HG03095 (cell line): Measurements from ENCODE around the gene SPAG17.

Experiments used
- ATAC-seq: cut with Tn5 transposase; IDR thresholded peaks from one replicate; pipeline ENCODE4 v1.9.1; 2021; ENCODE audit warnings: moderate library complexity; ENCODE audit not compliant: unreplicated experiment

Gene SPAG17

GRCh38 chr1:118122234-118123004 lies 62.6 kb downstream of the SPAG17 start:
- ATAC-seq, result no peak

- no peak for ATAC-seq
Observed at GRCh38 chr1:118118873-118119463, 66.1 kb downstream of the SPAG17 start.

- no peak for ATAC-seq
Observed at GRCh38 chr1:118118469-118118868, 66.6 kb downstream of the SPAG17 start.

DNA sequence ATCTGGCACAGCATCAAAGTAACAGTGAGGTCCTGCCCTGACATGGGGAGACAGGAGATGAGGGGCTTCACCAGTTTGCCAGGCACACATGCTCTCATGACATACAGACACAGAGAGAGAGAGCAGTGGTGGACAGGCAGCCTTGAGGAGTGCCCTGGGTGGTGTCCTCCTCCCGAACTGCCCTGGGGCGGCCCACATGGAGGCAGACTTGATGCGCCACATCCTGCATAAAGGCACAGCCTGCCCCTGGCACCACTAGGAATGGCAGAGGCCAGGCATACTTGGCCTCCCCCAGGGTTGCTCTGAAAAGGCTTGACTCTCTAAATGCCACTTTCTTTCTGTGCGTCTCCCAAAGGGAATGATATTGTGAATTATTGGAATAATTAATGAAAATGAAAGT lies 67.5 kb downstream of the SPAG17 start:
- ATAC-seq, result no peak

DNA sequence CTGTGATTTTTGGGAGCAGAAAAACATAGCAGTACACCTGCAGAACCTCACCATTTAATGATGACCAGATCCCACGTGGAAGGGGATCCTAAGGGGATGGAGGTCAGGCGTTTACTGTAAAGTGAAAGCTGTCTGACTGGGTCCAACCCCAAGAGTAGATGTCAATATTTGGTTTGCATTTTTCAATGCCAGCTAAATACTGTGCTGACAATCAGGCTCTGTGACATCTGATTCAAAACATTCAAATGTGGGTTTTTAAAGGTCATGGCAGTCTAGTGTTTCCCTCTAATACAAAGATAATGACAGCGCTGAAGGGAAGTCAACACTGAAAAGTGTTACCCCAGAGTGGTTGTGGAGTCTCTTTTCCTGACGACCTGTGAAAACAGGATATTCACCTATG lies 68.1 kb downstream of the SPAG17 start:
- ATAC-seq, result no peak

GRCh38 chr1:118116401-118116800 lies 68.6 kb downstream of the SPAG17 start:
- no peak for ATAC-seq

GRCh38 chr1:118115567-118116295 lies 69.3 kb downstream of the SPAG17 start:
- no peak for ATAC-seq

- ATAC-seq, result no peak
Observed at GRCh38 chr1:118113261-118113660, 71.8 kb downstream of the SPAG17 start.

DNA sequence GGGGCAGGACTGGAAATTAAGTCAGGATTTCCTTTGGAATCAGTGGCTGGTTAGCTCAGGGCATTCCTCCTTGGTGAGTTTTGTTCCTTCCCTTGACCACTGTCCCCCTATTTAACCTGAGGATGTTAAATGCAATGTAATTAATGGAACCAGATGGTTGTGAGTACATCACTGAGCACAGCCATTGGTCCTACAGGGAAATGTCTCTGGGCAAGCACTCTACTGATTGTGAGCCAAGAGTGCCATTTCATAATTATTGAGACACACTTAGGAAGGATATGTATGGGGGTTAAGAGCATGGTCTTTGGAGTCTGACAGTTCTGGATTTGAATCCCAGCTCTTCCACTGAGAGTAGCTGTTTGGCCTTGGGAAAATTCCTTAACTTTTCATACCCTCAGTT lies 74.4 kb downstream of the SPAG17 start:
- no peak for ATAC-seq

DNA sequence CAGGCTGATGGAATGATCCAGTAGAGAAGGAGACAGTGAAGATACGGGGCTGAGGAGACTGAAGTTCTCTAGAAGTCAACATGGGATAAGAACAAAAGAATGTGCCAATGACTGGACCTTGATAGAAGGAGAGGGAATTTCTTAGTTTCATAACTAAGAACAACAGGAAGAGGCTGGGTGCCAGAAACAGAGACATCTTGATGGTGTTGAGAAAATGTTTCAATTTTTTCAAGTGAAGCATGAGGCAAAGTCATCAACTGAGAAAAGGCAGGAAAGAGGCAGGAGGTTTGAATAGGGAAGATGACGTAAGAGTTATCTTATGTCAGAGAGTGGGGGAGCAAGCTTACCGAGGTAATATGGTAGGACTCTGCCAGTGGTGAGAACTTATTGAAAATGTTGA lies 80.1 kb downstream of the SPAG17 start:
- ATAC-seq, result no peak

- no peak for ATAC-seq
Observed at GRCh38 chr1:118102445-118102844, 82.6 kb downstream of the SPAG17 start.

DNA sequence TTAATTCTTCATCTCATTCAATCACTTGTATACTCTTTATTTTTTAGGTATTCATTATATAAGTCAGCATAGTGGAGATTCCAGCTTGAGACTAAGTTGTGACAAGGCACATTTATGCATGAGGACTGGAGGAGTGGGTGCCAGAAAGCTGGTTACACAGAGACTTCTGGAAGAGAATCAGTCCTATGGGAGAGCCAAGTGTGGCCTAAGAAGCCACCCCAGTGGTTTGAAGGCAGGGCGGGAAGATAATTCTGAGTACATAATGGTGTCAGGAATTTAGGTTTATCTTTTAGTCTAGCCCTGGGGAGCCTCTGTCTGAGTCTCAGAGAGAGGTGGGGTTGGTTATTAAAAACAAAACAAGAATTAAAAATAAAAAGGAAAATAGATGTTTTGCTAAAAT lies 83.0 kb downstream of the SPAG17 start:
- no peak for ATAC-seq

DNA sequence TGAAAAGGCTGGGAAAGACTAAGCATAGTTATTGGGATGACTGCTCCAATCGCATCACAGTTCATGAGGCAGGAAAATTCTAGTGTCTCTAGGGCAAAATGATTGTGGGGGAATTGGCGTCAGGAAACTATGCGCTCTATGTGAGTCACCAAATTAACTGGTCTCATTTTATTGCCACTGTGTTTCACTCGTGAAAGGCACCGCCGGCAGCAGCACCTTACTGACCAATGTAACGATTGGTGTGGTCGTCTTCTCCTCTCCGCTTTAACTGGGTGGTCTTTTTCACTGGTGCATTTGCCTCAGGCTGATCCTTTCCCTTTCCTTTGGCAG lies 83.5 kb downstream of the SPAG17 start:
- ATAC-seq, result no peak

DNA sequence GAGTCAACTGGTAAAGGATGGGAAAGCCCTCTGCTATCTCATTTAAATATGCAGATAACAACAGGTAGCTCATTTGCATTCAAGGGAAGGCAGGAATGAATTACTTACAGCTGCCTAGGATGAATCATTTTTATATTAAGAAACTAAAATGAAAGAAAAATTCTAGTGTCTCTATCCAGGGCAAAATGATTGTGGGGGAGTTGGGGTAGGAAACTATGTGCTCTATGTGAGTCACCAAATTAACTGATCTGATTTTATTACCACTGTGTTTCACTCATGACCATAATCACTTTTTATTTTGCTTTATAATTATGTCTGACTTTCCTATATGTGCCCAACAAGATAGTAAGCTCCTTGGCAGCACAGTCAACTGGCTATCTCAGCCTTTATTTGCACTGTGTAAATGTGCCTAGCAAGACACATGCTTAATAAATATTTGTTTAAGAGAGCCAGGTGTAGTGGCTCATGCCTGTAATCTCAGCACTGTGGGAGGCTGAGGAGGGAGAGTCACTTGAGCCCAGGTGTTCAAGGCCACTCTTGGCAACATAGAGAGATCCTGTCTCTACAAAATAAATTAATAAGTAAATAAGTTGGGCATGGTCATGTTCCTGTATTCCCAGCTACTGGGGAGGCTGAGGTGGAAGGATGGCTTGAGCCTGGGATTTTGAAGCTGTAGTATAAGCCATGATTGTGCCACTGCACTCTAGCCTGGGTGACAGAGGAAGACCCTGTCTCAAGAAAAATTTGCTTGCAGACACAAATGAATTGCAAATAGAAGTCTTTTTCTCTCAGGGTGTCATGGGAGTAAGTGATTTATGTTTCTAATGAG lies 84.1 kb downstream of the SPAG17 start:
- ATAC-seq, result no peak

DNA sequence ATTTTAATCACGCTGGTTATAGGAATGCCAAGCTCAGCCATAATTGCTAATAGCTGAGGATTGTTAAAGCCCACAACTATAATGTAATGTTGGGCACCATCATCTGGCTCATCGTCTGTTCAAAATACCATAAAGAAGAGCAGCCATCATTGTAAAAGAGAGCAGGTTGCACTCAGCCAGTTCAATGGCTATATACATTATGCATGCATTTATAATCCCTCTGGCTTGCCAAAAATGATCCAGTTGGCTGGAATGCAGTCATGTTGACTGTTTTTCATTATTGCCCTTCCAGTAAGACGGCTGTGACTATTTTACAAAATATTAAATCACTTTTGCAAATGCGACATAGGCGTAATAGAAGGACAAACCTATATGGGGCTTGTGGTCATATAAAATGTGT lies 85.3 kb downstream of the SPAG17 start:
- no peak for ATAC-seq

DNA sequence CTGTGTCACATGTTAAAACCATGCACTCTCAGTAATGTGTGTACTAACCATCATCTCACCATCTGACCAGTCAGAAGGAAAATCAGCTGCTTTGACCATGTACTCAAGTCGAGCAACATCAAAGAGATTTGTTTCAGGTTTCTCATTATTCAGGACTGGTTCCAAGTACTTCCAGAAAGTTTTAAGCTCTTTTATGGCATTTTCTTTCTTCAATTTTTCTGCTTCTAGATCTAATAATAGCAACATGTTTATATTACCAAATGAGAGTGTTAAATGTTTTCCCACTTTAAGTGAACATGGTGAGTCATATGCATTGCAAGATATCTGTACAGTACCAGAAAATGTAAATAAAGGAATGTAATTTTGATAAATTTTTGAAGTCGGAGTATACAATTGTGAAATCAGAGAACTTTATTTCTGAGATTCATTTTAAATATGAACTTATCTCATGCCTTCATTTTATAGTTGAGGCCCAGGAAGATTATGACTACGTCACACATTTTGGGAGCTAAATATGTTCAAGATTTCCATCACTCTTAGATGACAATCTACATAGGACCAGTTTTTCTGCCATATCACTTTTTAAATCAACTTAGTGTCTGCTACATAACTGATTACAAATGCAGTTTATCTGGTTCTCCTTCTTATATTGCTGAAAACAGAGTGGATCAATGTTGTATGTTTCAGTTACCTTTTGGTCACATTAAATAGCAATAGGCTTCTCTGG lies 87.2 kb downstream of the SPAG17 start:
- no peak for ATAC-seq

GRCh38 chr1:118093017-118093416 lies 92.0 kb downstream of the SPAG17 start:
- ATAC-seq, result no peak

GRCh38 chr1:118090130-118090529 lies 94.9 kb downstream of the SPAG17 start:
- no peak for ATAC-seq

DNA sequence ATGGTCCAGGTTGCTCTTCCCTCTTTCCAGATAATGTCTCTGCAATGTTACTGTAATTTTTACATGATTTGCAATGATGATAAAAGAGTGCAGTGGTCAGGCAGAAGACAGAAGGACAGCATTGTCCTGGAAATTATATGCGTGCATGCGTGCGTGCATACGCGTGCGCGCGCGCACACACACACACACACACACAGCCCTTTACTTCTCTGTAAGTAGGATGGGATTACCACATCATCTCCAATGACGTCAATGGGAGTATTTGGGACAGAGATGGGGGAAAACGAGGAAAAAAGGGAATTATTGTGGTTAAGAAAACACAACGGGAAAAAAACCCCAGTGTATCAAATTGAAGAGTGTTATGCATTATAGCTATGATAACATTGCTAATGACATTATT lies 99.7 kb downstream of the SPAG17 start:
- no peak for ATAC-seq

DNA sequence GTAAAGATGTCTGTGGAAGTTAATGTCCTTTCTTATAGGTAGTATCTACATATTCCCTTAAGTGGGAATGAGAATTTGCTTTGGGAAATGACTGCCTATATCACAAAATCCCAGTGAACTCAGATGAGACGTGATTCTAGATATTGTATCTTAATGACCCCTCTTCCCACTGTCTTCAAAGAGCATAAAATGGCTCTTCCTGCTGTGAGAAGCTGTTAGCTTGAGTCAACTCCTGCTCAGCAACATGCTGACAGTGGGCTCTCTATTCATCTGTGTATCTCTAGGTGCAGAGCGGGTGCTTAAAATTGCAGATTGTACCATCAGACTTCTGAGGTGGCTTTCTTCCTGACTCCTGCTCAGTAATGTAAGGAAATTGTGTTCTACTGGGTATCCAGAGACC lies 100.6 kb downstream of the SPAG17 start:
- ATAC-seq, result no peak

- no peak for ATAC-seq
Observed at GRCh38 chr1:118082984-118083383, 102.0 kb downstream of the SPAG17 start.
